HG03066 (cell line): Measurements from ENCODE around the gene B3GNT2.
"Not testable (repeated sequence)": the region's sequence is repeated elsewhere in the genome, so short reads cannot be mapped to it uniquely, and the experiment has no call there.

Source experiments
- ATAC-seq: cut with Tn5 transposase; IDR thresholded peaks from one replicate; pipeline ENCODE4 v1.9.1; 2021; ENCODE audit warnings: low read depth; ENCODE audit not compliant: unreplicated experiment

The B3GNT2 gene

DNA sequence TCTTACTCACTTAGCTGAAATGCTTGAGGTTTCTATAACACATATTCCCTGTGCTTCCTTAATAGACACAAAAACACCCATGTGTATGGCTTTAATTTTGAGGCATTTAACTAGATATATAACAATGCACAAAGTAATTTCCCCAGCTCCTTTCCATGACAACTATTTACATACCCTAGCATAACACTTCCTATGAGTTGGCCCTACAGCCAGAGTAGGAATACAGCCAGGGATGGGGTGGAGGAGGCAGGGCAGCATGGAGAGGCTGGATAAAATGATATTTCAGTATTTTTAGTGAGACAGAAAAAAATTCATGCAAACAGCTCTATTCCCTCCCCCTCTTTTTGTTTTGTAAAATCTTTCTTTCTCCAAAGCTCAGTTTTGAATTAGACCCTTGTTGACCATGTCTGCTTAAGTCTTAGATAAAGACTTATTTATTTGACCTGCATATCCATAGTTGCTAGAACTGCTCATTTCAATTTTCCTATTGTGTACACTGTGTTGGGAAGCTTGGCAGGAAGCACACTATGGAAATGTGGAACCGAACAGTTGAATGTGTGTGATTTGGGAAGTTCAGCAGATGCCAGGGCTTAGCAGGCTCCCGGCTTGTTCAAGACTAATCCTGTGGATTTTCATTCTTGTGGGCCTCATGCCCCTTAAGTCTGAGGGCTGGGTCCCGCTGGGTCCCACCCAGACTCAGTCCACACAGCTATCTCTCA is 11.2 kb upstream of the B3GNT2 start:
- ATAC-seq: no peak

GRCh38 chr2:62185475-62186155 is 10.3 kb upstream of the B3GNT2 start:
- no peak for ATAC-seq

DNA sequence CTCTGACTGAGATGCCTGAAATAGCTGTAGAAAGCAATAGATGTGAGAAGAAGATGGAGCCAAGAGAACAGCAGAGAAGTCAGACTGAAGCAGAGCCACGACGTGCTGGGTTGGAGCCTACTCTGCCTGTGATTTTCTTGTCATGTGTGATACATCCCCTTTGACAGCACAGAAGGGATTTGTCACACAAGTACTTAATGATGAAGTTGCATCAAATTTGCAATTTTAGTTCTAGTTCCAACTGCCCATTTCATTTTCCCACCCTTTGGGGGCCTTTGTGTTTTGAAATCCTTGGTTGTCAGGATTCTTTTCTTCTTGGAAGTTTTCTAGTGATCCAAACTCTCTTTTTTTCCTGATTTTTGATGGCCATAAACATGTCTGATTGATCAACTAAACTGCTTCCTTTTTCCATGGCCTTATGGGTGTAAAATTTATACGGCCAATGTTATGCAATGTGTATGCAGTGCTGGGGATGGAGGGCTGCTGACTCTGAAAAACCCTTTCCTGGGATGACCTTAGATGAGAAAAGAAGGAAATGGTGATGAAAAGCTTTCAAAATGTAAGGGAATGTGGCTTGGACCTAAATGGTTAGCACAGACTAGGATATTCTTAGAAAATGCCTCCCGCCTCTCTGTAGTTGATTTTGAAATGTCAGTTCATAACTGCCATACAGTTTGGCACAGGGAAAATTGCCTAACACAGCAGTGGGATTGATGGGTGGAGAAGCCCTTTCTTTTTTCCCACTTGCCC is 9.6 kb upstream of the B3GNT2 start:
- ATAC-seq: no peak

DNA sequence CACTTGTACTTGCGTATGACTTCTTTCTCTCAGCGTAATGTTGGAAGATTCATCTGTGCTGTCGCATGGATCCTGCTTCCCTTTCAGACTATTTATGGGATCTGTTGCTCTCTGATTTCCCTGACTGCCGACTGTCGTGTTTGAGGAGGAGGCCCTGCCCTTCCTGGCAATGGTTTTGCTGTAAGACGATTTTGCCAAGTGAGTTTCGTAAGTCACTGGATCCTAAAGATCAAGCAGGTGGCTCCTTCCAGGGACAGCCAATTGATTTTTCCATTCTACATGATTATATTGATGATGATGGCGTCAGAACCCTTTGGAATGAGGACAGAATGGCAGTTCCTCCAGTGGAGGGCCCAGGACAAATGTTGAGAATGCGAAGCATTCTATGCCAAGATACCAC is 8.7 kb upstream of the B3GNT2 start:
- ATAC-seq: no peak

- ATAC-seq: no peak
Measured at GRCh38 chr2:62188416-62188815, 7.5 kb upstream of the B3GNT2 start.

DNA sequence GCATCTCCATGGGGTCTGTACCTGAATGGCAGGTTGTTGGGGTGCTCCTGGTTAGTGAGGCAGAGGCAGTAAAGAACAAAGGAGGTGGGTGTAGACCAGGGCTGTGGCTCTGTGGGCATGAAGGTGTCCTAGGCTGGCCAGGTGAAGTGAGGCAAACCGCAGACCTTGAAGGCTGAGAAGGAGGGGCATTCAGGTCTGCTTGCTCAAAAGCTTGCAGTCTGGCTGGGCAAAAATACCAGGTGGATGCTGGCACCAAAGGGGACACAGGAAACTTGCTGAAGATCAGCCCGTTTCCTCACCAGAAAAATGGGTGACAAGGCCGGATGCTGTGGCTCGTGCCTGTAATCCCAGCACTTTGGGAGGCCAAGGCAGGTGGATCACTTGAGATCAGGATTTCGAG is 6.7 kb upstream of the B3GNT2 start:
- no peak for ATAC-seq

GRCh38 chr2:62192811-62193210 is 3.1 kb upstream of the B3GNT2 start:
- no peak for ATAC-seq

- ATAC-seq: no peak
Measured at GRCh38 chr2:62194558-62195420, 1.1 kb upstream of the B3GNT2 start.

DNA sequence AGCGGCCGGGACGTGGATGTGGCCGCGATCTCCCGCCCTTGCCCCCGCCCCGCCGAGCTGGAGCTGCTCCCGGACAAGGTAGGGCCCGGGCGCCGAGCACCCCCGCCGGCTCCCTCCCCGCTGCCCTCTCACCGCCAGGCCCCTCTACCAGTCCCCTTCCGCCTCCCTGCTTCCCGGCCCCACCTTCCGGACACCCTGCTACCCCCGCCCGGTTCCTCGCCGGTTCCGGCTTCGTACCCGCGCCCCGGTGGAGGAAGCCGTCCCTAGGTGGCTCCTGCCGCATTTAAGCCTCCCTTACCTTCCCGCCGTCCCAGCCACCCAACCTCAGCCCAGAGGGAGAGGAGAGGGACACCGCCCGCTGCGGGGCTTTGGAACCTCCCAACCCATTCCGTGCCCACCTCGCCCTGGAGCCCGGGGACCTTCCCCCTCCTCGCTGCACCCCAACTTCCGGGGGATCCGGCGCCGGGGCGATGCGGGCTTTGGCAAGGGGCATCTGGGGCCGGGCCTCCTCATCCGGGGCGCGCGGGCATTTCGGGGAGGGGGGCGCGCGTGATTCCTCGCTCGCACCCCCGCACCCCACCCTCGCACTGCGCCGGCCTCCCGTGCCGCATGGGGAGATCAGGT is 475 bp downstream of the B3GNT2 start:
- peak; percentile 19 for ATAC-seq

DNA sequence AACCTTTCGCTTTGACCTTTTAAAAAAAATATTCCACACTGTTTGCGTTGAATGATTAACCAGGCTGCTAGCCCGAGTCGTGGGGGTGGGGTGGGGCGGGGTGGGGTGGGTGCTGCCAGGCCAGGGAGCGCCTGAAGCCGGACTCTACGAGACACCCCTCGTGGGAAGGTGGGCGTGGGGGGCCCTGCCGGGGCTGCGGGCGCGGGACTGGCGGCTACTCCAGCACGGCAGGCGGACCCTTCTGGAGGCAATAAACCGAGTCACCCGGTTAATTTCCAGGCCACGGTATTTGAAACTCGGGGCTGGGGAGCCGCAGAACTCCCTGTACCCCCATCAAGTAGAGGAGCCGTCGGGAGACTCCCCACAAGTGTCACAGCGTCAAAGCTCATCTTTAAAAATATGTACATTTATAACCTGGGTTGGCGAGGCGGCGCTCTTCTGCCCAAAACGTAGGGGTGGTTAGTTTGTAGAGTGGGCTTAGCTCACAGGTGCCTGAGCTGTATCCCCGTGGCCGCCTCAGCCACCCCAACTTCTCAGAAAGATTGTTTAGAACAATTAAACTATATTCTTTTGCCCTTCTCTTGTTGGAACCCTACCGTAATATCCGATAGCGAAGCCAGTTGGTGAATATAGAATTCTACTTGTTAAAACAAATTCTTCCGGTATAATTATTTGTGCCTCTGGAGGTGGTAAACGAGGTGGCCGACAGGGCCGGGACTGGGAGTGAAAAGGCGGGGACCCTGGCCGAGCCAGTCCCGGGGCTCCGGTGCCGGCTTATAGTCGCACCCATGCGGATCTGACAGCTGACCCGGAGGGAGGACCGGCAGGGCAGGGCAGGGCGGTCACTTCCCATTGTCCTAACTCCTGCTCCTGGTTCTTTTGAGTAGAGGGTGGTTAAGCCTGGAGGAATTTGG is 1.4 kb downstream of the B3GNT2 start:
- ATAC-seq: no peak

DNA sequence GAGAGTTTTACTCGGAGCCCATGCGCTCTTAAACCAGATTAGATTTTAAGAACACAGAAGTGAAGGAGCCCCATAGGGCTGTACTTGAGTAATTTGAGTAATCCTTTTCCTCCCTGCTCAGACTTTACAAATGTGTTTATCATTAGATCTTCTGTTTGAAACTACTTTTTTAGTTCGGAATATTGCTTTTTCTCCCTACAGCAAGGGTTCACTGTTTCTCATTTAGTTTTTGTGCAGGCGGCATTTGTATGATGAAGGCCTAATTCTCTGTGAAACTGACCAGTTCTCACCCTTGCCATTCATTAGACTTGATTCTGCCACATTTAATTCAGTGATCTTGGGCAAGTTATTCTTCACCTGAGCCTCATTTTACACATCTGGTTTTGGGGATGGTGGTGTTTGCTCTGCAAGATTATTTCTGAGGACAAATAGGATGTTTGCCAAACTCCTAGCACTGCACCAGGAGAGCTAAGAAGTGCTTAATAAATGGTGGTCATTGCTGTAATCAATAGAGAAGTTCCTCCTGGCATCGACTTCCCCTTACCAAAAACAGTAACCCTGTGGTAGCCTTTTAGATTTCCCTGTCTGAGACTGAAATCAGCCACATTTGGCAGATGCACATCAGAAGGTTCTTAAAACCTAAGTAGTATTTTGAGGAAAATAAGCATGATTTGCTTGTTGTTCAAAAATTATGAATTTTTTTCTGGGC is 2.2 kb downstream of the B3GNT2 start:
- no peak for ATAC-seq

DNA sequence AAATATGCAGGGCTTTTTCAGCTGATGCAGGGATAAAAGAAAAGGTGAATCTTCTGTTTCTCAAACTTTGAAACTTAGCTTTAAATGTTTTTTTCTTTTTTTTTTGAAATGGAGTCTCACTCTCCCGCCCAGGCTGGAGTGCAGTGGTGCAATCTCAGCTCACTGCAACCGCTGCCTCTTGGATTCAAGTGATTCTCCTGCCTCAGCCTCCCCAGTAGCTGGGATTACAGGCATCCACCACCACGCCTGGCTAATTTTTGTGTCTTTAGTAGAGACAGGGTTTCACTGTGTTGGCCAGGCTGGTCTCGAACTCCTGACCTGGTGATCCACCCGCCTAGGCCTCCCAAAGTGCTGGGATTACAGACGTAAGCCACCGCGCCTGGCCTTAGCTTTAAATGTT is 2.9 kb downstream of the B3GNT2 start:
- not testable (repeated sequence) for ATAC-seq

DNA sequence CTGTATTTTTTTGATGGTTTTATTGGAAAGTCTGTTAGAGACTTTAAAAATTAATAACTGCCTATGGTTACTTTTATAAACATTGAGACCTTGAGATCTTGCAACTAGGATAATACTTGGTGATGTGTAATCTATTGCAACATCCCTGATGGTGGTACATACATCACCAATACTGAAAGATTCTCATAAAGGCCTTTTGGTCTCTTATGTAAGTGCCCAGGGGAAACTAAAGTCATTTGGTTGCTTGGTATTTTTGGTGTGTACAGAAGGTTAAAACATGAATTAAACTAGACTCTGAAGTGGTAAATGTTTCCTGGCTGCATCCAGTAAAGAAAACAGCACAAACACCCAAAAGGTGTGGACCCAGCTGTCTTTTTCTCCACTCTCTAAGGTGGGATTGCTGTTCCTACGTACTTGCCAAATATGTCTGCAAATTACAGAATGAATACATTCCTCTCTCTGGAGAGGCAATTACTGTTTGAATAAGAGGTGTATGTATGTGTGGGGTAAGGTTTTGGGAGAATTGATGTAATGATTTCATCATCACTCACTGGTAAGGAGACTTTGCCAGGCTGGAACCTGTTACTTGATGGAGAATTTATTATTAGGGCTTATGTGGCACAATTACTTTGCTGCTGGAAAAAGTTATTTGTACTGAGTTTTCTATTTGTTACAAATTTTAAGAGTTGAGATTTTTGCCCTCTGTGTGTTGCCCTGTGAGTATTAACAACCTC is 3.6 kb downstream of the B3GNT2 start:
- ATAC-seq: no peak

DNA sequence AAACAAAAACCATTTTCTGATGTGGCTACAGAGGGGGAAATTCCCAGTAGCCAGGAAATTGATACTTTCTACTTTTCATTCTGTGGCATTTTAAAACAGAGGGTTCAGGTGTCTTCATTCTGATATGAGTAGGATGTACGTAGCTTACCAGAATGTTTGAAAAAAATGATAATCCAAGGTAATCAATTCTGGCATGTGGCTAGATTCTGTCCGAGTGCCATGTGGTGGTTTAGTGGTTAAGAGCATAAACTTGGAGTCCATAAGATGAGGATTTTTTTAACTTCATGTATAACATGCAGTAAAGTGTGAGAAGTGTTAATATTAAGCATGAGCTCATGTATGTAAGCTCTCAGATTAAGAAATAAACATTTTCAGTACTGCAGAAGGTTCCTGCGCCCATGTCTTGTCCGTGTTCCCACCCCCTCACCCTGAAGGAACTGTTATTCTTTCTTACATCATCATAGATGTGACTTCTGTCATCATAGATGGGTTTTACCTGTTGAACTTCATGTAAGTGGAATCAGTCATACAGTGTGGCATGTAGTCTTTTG is 4.5 kb downstream of the B3GNT2 start:
- no peak for ATAC-seq

DNA sequence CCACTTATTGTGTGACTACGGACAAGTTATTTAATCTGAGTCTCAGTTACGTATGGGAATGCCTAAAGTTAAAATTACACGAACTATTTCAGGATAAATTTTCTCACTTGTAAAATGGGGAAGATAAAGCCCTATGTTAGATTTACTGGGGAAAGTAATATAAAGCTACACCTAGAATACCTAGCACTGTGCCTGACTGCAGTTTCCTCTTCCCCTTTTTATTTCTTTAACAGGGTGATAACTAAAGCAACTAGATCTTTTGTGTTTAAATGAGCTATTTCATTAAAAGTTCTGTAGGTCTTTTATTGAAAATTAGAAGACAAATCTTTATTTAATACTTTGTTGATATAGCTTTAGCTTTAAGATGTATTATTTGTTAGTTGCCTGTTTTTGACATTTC is 5.0 kb downstream of the B3GNT2 start:
- no peak for ATAC-seq

GRCh38 chr2:62201307-62201706 is 5.4 kb downstream of the B3GNT2 start:
- ATAC-seq: no peak

DNA sequence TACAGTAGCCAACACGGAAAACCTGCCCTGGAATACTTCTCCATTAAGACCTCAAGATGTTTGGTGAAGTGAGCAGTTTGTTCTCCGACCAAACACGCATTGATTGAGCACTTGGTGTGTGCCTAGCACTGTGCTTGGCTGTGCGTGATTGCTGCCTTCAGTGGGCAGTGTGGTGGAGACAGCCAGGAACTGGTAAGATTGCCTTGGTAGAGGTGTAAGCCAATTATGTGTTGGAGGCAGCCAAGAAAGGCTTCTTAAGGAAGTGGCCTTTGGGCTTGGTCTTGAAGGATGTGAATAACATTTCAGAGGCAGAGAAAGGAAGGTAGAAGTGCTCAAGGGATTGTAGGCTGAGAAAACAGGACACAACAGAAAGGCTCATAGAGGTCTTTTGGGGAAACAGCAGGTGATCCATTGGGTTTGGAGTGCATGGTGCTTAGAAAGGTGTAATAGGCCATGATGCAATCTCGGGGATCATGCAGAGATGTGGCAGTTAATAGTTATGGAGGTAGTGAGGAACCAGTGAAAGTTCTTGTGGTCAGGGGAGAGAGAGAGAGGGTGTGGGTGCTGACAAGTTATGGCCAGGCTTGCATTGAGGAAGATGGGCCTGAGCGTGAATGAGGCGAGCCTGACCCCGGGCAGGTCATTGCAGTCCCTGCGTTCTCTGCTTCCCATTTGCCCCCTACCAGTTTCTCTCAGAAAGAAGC is 6.3 kb downstream of the B3GNT2 start:
- ATAC-seq: peak; percentile 50
